SH-SY5Y (cell line): Measurements from ENCODE around the gene KLF13.

Experiments
- GATA2 ChIP-seq: IDR thresholded peaks from 2 replicates; pipeline ENCODE4 v1.6.1; 2011; ENCODE audit warnings: mild to moderate bottlenecking, low read depth, low read length
- GATA3 ChIP-seq: IDR thresholded peaks from 2 replicates; pipeline ENCODE4 v1.6.1; 2011; ENCODE audit warnings: low read depth, mild to moderate bottlenecking, low read length, moderate library complexity

The KLF13 gene

DNA sequence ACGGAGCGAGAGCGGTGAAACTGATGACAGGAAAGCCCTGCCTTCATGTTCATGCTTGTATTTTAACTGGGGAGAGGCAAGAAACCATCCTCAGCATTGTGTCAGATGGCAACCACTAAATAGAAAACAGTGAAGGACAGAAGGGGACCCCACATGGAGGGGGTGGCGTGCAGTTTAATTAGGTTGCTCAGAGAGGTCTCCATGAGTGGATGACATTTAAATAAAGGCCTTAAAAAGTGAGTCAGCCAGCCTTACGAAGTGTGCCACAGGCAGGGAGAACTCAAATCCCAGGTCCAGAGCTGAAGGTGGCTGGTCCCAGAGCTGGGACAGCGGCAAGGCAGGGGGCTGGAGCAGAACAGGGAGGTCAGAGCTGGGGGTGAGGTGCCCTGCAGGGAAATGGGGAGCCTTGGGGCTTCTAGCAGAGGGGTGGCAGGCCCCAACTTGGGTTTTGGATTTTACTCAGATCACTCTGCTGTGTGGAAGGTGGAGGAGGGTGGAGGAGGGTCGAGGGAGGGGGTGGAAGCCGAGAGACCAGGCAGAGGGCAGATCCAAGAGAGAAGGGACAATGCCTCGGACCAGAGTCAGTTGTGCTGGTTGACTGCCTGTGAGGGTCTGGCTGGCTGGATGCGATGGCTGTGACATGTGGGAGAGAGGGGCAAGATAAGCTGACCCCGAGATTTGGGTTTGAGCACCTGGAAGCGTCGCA is 73.7 kb downstream of the KLF13 start:
- TF ChIP-seq GATA2 (no peak), GATA3 (no peak)

GRCh38 chr15:31401282-31401681 is 74.6 kb downstream of the KLF13 start:
- TF ChIP-seq GATA2 (no peak), GATA3 (no peak)

GRCh38 chr15:31402003-31402402 is 75.4 kb downstream of the KLF13 start:
- TF ChIP-seq GATA2 (no peak), GATA3 (no peak)

- TF ChIP-seq GATA2: 0 out of 2 replicates have a peak, but pooled peaks have one; percentile 20
- TF ChIP-seq GATA3: no peak
Measured at GRCh38 chr15:31402511-31403056, 75.9 kb downstream of the KLF13 start.

GRCh38 chr15:31403096-31403495 is 76.5 kb downstream of the KLF13 start:
- TF ChIP-seq GATA3 (no peak), GATA2 (no peak)

DNA sequence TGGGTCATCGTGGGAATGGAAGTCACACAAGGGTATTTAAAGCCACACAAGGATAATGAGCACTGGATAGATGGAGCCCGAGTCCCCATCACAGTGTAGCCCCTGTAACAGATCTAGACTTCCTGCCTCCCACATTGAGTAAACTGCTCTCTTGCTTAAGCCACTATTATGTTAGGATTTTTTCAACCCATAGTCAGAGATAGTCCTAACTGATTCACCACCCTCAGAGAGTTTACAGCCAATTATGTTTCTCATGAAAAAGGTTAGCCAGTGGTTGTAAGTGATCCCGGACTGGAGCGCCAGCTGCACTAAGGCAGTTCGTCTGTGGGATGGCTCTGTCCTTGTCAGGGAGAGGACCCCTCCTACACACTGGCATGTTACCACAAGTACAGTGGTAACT is 77.0 kb downstream of the KLF13 start:
- TF ChIP-seq GATA3 (no peak), GATA2 (no peak)

- TF ChIP-seq GATA3 (no peak), GATA2 (no peak)
Measured at GRCh38 chr15:31404345-31404744, 77.7 kb downstream of the KLF13 start.

DNA sequence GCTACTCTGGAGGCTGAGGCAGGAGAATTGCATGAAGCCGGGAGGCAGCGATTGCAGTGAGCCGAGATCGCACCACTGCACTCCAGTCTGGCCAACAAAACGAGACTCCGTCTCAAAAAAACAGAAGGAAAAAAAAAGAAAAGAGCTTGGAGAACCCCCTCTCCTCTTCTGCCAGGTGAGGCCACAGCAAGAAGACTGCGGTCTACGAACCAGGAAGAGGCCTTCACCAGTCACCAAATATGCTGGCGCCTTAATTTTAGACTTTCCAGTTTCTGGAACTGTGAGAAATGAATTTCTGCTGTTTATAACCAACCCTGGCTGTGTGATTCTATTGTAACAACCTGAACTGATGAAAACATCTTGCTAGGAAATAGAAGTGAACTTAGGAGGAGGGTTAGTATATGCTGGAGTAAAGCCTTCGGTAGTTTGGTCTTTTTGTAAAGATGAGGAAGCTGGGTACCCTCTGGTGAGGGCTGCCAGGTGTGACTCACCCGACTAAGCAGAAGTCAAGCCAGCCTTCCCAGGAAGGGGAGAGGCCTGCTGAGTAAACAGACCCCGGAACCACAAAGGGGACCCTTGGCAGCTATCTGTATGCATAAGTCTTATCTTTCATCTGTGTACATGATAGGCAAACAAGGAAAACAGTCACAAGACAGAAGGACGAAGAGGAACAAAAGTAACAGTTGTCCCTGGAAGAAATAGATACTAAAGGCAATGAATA is 78.7 kb downstream of the KLF13 start:
- no peak for TF ChIP-seq GATA3
- TF ChIP-seq GATA2: no peak

- no peak for TF ChIP-seq GATA3
- no peak for TF ChIP-seq GATA2
Measured at GRCh38 chr15:31407376-31407775, 80.7 kb downstream of the KLF13 start.

DNA sequence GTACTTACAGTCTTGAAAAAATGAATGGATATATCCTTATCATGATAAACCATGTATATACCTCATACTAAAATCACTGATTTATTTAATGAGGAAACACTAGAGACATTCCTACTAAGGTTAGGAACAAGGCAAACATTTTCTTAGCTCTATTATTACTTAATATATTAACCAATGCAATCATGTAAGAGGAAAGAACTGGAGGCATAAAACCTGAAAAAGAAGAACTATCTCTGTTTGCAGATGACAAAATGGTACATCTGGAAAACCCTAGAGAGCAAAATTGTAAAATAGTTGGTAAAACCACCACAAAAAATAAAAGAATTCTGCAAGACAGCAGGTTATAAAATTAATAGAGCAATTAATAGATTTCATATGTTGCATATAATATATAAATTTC is 81.2 kb downstream of the KLF13 start:
- no peak for TF ChIP-seq GATA2
- TF ChIP-seq GATA3: no peak

- TF ChIP-seq GATA3: no peak
- TF ChIP-seq GATA2: no peak
Measured at GRCh38 chr15:31408724-31409123, 82.1 kb downstream of the KLF13 start.

- TF ChIP-seq GATA3 (no peak), GATA2 (no peak)
Measured at GRCh38 chr15:31409171-31409570, 82.5 kb downstream of the KLF13 start.

DNA sequence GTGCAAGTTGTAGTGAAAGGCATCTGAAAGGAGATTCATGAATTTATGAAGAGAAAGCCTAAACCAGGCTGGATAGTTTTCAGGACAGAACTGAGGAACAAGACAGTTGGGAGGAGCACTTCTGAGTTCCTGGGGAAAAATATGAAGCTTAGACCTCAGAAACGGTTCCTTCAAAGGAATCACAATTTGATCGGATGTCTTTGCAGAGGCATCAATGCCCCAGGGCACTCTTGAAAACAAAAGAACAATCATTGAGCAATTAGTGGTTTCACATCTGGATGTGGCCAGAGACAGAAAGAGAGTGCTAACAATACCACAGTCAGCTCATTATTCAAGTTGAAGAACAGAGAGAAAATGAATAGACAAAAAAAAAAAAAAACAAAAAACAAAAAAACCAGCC is 86.2 kb downstream of the KLF13 start:
- TF ChIP-seq GATA3 (no peak), GATA2 (no peak)

DNA sequence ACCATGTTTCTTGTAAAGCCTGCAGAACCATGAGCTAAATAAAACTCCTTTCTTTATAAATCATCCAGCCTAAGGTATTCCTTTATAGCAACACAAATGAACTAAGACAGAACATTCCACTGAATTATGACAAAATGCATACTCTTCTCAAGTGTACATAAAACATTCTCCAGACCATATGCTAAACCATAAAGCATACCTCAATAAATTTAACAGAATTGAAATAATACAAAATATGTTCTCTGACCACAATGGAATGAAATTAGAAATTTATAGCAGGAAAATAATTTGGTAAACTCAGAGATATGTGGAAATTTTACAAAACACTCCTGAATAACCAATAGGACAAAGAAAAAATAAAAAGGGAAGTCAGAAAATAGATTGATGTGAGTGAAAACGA is 88.6 kb downstream of the KLF13 start:
- TF ChIP-seq GATA3 (no peak), GATA2 (no peak)

- no peak for TF ChIP-seq GATA3
- no peak for TF ChIP-seq GATA2
Measured at GRCh38 chr15:31419820-31420219, 93.2 kb downstream of the KLF13 start.

DNA sequence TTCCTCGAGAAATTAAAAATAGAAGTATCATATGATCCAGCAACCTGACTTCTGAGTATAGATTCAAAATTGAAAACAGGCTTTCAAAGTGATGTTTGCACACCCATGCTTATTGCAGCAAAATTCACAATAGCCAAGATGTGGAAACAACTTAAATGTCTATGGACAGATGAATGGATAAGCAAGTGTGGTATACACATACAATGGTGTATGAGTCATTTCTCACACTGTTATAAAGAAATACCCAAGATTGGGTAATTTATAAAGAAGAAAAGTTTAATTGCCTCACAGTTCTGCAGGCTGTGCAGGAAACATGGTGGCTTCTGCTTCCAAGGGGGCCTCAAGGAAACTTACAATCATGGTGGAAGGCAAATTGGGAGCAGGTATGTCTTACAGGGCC is 100.8 kb downstream of the KLF13 start:
- TF ChIP-seq GATA2 (no peak), GATA3 (no peak)
